Fibroblast of villous mesenchyme (primary cell): ENCODE measurements around the gene TRAPPC10. TPM values are rescaled to one million over a fixed set of nuclear protein-coding genes. Genes with fewer than 3 reads are reported as not detected.
"Not testable (repeated sequence)": the region's sequence is repeated elsewhere in the genome, so short reads cannot be mapped to it uniquely, and the experiment has no call there.

ENCODE experiments used
- DNase-seq: peaks from one replicate; pipeline ENCODE4 v3.0.0-alpha.2; 2010; ENCODE audit warnings: low read depth
- H3K4me3 ChIP-seq: 2 replicates; pipeline ENCODE4 v1.5.1; 2011; ENCODE audit warnings: low read depth, mild to moderate bottlenecking, low read length
- small RNA-seq: library from RNA; depleted of rRNA; stranded (forward); fragments of <200 nt; gene quantifications from one replicate; pipeline ENCODE3, GENCODE V24; 2012
- total RNA-seq: library from RNA; depleted of rRNA; stranded (reverse); fragments of >200 nt; gene quantifications from 2 replicates; pipeline ENCODE4 v1.2.3, GENCODE V29; 2012

Gene TRAPPC10
- total RNA-seq, 1 donor, result 28.5 TPM

GRCh38 chr21:44155994-44156380 lies 143.9 kb downstream of the TRAPPC10 start:
- not testable (repeated sequence) for H3K4me3 ChIP-seq, DNase-seq

Small RNAs within 50 kb of the gene (small RNA-seq; reads per million reads assigned to genes)
- not detected for gene RNU6-1150P

Other genes starting within 250 kb of the TRAPPC10 start
- gene CSTB, start 236.0 kb upstream of the TRAPPC10 start, total RNA-seq, result 12.6 and 16.0 TPM in 2 replicates
- gene RRP1, start 222.7 kb upstream of the TRAPPC10 start, total RNA-seq, result 16.8 and 17.7 TPM in 2 replicates
- 52.2 and 63.5 TPM in 2 replicates for gene AGPAT3, start 147.1 kb upstream of the TRAPPC10 start, total RNA-seq
- 13.5 and 31.5 TPM in 2 replicates for gene PWP2, start 95.1 kb downstream of the TRAPPC10 start, total RNA-seq
- 34.8 and 52.7 TPM in 2 replicates for gene GATD3, start 121.4 kb downstream of the TRAPPC10 start, total RNA-seq
- 0.43 and 0.64 TPM in 2 replicates for gene ICOSLG, start 228.6 kb downstream of the TRAPPC10 start, total RNA-seq
- not detected in 2 replicates for gene DNMT3L, start 249.6 kb downstream of the TRAPPC10 start, total RNA-seq